Left lobe of liver (tissue), 2 donors: ENCODE results near the gene ANKRD44. TPM values are rescaled to one million over a fixed set of nuclear protein-coding genes. Genes with fewer than 3 reads are reported as not detected.
A peak's percentile ranks its signal among the peaks of the same experiment; 100 is the strongest.
"Not testable (repeated sequence)": the region's sequence is repeated elsewhere in the genome, so short reads cannot be mapped to it uniquely, and the experiment has no call there.

ENCODE experiments used
- ATAC-seq: fragments of 200-7000 bp; cut with Tn5 transposase; one replicate; pipeline ENCODE4 v1.9.1; 2020; ENCODE audit warnings: mild to moderate bottlenecking, moderate library complexity
- DNase-seq: peaks from one replicate; pipeline ENCODE4 v3.0.0-alpha.2; 2020; ENCODE audit warnings: low spot score
- total RNA-seq: library from RNA; stranded (reverse); gene quantifications from one replicate; pipeline ENCODE4 v1.2.1, GENCODE V29; 2021
- donor health status: DM: no; HTN: no; CAD: no; lungs with moderate emphysema.
- donor health status: DM: no; HTN: yes; CAD: no.

ANKRD44 gene
- total RNA-seq, result 7.9 TPM

GRCh38 chr2:197310271-197310985 lies at the start of gene ANKRD44:
Gene ANKRD44, minus strand, starts transcription at chr2:197310780. Its CDS starts 176 bp downstream, at chr2:197310604.
- ATAC-seq (peak; percentile 96), DNase-seq (peak; percentile 94)

- ATAC-seq (no peak), DNase-seq (no peak)
These were observed 49.3 kb upstream of the ANKRD44 start for GRCh38 chr2:197359859-197360258.

- DNase-seq (no peak), ATAC-seq (no peak)
These were observed 48.4 kb upstream of the ANKRD44 start for GRCh38 chr2:197358931-197359330.

DNA sequence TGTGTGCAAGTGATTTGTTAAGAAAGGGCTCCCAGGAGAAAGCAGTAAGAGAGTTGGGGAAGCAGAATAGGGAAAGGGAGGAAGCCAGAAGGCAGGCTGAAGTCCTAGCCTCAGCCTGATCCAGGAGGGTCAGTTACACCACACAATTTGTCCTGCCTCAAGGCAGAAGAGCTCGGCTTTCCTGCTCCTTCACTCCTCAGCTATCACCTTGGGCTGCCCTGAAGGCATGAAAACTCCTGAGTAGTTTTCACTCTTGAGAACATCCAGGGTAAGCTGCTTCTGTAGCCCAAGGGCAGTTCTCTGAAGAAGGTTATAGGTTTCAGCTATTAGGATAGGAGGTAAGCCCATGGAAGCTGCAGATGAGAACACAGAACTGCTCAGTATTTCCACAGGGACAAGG lies 47.4 kb upstream of the ANKRD44 start:
- DNase-seq (no peak), ATAC-seq (no peak)

DNA sequence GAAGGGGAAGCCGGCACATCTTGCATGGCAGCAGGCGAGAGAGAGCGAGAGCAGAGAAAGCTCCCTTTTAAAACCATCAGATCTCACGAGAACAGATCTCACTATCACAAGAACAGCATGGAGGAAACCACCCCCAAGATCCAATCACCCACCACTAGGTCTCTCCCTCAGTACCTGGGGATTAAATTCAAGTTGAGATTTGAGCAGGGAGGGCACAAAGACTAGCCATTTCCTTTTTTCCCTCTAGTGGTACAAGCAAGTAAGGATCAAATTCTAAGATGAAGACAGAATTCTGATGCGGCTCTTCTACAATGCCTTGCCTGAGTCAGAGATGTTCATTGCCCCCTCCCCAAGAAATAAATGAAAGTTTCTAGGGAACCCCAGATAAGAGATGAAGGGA lies 45.6 kb upstream of the ANKRD44 start:
- DNase-seq, result no peak

DNA sequence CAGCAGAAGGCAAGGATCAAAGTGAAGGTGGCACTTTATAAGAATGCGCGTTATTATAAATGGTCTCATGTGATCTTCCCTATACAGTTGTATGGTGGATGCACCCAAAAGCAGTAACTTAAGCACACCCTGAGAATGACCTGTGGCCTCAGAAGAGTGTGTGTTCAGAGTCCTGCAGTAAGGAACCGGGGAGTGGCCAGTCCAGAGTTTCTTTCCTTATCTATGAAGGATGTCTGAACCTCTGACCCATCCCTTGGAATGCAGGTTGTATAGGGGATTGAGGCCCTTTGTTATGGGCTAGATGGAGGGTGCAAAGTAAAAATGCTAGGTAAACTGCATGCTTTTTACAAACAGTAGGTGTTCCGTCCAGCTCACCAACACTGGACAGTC lies 43.6 kb upstream of the ANKRD44 start:
- DNase-seq (no peak), ATAC-seq (no peak)

More for the DNA sequence above, 45.6 kb upstream of the ANKRD44 start:
- ATAC-seq, result no peak

GRCh38 chr2:197353393-197354168 lies 43.0 kb upstream of the ANKRD44 start:
- no peak for ATAC-seq
- no peak for DNase-seq

DNA sequence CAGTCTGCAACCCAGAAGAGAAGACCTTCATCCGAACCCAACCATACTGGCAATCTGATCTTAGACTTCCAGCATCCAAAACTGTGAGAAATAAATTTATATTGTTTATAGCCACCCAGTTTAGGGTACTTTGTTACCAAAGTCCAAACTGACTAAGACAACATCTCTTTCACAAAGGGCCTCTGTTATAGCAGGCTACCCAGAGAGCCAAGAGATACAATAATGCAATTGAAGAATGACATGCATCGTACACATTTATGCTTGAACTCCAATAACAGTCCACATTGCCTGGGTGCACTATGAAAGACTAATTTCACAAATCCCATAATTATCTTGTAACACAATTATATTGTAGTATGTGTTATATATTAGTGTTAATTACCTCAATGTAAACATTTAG lies 39.1 kb upstream of the ANKRD44 start:
- no peak for DNase-seq
- ATAC-seq, result no peak

GRCh38 chr2:197348721-197349360 lies 38.3 kb upstream of the ANKRD44 start:
- no peak for DNase-seq
- ATAC-seq, result no peak

GRCh38 chr2:197345846-197346370 lies 35.3 kb upstream of the ANKRD44 start:
- DNase-seq (no peak), ATAC-seq (no peak)

DNA sequence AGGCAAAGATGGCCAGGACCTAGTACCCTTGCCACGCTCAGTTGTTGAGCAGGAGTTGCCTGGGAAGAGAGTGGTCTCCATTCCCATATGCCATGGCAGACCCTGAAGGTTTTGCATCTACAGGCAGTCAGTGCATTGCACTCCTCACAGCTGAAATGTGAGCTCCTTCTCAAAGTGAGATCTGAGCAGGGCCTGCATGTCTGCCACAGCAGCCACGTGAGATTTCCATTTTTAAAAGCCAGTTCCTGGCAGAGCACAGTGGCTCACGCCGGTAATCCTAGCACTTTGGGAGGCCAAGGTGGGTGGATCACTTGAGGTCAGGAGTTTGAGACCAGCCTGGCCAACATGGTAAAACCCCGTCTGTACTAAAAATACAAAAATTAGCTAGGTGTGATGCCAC lies 33.4 kb upstream of the ANKRD44 start:
- not testable (repeated sequence) for ATAC-seq, DNase-seq

GRCh38 chr2:197340591-197340990 lies 30.0 kb upstream of the ANKRD44 start:
- no peak for ATAC-seq
- no peak for DNase-seq

- ATAC-seq, result no peak
- no peak for DNase-seq
These were observed 29.1 kb upstream of the ANKRD44 start for GRCh38 chr2:197339496-197340220.

DNA sequence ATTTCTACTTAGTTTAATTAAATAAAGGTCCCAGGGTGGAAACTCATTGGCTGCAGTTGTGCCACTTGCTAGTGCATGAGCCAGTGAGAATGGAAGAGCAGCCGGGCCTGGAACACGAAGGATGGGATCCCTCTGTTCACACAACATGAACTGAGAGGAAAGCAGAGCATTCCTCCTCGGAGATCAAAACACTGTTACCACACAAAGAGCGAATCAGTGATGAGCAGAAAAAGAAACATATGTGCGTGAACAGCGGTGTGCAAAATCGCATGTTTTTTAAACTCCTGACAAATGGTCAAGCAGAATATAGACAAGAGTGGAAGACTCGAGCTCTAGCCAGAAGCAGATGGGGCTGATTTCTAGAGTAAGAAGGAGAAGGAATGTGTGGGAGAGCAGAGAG lies 28.4 kb upstream of the ANKRD44 start:
- no peak for DNase-seq
- ATAC-seq, result no peak

- no peak for ATAC-seq
- DNase-seq, result no peak
These were observed 22.1 kb upstream of the ANKRD44 start for GRCh38 chr2:197332641-197333040.

GRCh38 chr2:197328461-197328860 lies 17.9 kb upstream of the ANKRD44 start:
- DNase-seq, result no peak
- no peak for ATAC-seq

- ATAC-seq (no peak), DNase-seq (no peak)
These were observed 17.0 kb upstream of the ANKRD44 start for GRCh38 chr2:197327472-197328098.

DNA sequence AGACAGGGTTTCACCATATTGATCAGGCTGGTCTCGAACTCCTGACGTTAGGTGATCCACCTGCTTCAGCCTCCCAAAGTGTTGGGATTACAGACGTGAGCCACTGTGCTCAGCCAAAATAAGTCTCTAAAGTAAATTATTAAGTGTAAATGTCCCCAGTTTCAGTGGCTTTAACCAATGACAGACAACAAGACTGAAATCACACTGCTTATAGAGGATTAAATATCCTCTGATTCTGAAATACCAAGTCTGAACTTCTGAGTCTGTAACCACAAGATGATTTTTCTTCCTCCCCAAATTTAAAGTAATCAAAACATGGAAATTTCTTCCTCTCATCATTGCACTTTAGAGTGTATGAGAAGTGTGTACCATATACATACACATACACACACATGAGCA lies 16.5 kb upstream of the ANKRD44 start:
- ATAC-seq (no peak), DNase-seq (no peak)

GRCh38 chr2:197324801-197325200 lies 14.2 kb upstream of the ANKRD44 start:
- no peak for ATAC-seq
- no peak for DNase-seq
